NCI-H82 treated with DMSO at 0.1 percent for 48 hours (cell line): Measurements from ENCODE around the gene AMPH.

Source experiments
- DNase-seq: peaks from one replicate; lab custom pipeline; 2025; ENCODE audit not compliant: unreplicated experiment; lab: John Stamatoyannopoulos, UW

The AMPH gene

GRCh38 chr7:38545977-38546376 is 85.2 kb downstream of the AMPH start:
- DNase-seq = no peak

GRCh38 chr7:38542156-38542555 is 89.0 kb downstream of the AMPH start:
- DNase-seq = no peak

GRCh38 chr7:38541440-38541839 is 89.7 kb downstream of the AMPH start:
- DNase-seq = no peak

- no peak for DNase-seq
These were observed 91.6 kb downstream of the AMPH start for GRCh38 chr7:38539477-38540081.

- no peak for DNase-seq
These were observed 96.1 kb downstream of the AMPH start for GRCh38 chr7:38535073-38535472.

GRCh38 chr7:38525857-38526256 is 105.3 kb downstream of the AMPH start:
- DNase-seq = no peak

- DNase-seq = no peak
These were observed 106.4 kb downstream of the AMPH start for GRCh38 chr7:38524786-38525185.

- no peak for DNase-seq
These were observed 110.4 kb downstream of the AMPH start for GRCh38 chr7:38520741-38521140.

- no peak for DNase-seq
These were observed 112.6 kb downstream of the AMPH start for GRCh38 chr7:38518541-38518940.

GRCh38 chr7:38512704-38513103 is 118.5 kb downstream of the AMPH start:
- no peak for DNase-seq

GRCh38 chr7:38512291-38512690 is 118.9 kb downstream of the AMPH start:
- no peak for DNase-seq

- DNase-seq = no peak
These were observed 123.8 kb downstream of the AMPH start for GRCh38 chr7:38507384-38507783.

- DNase-seq = no peak
These were observed 124.4 kb downstream of the AMPH start for GRCh38 chr7:38506756-38507155.

GRCh38 chr7:38506004-38506403 is 125.2 kb downstream of the AMPH start:
- DNase-seq = no peak

GRCh38 chr7:38504684-38505083 is 126.5 kb downstream of the AMPH start:
- DNase-seq = no peak

- DNase-seq = no peak
These were observed 128.3 kb downstream of the AMPH start for GRCh38 chr7:38502848-38503247.

GRCh38 chr7:38502289-38502688 is 128.9 kb downstream of the AMPH start:
- DNase-seq = no peak

- no peak for DNase-seq
These were observed 139.2 kb downstream of the AMPH start for GRCh38 chr7:38492010-38492409.

GRCh38 chr7:38482521-38482920 is 148.7 kb downstream of the AMPH start:
- no peak for DNase-seq

GRCh38 chr7:38481401-38481800 is 149.8 kb downstream of the AMPH start:
- no peak for DNase-seq

- no peak for DNase-seq
These were observed 152.8 kb downstream of the AMPH start for GRCh38 chr7:38478404-38478803.

- DNase-seq = no peak
These were observed 153.8 kb downstream of the AMPH start for GRCh38 chr7:38477333-38477732.

GRCh38 chr7:38476764-38477163 is 154.4 kb downstream of the AMPH start:
- DNase-seq = no peak

- no peak for DNase-seq
These were observed 165.2 kb downstream of the AMPH start for GRCh38 chr7:38465956-38466355.
